ENCODE results near the gene VWC2L.

Gene VWC2L

DNA sequence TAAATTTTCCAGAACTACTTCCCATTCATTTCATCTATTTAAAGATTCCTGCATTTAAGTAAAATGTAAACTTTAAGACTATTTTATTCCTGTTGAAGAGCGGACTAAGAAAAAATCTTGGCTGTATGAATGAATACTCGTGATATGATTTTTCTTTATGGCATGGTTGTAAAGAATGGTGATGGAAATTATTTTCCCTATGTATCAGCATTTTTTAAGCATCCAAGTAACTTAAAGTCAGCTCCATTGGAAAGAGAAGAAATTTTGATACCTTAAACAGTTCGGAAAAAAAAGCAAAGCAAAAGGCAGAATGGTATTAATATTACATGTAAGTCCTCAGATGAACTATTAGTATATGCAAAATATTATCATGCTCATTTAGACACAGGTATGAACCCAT lies 58.9 kb downstream of the VWC2L start:
- no peak for DNase-seq (ENCODE audit: low read depth)

- DNase-seq (ENCODE audit: low read depth) = no peak
These were observed 60.5 kb downstream of the VWC2L start for GRCh38 chr2:214471382-214471781.

DNA sequence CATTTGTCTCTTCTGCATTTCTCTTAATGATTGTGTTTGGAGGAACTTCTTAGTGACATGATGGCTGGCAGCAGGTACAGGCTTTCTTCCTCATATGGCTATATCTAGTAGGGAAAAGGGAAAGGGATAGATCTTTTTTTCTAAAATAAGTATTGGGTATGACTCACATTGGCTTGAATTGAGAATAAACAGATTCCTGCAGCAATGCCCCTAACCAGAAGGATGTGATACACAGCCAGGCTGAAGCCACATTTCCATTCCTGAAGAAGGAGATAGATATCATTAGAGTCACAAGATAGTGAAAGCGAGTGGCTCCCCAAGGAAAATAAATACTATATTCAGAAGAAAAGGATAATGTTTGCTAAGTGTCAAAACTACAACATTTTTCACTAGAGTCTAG lies 61.1 kb downstream of the VWC2L start:
- no peak for DNase-seq (ENCODE audit: low read depth)

GRCh38 chr2:214477305-214477704 lies 66.5 kb downstream of the VWC2L start:
- no peak for DNase-seq (ENCODE audit: low read depth)

DNA sequence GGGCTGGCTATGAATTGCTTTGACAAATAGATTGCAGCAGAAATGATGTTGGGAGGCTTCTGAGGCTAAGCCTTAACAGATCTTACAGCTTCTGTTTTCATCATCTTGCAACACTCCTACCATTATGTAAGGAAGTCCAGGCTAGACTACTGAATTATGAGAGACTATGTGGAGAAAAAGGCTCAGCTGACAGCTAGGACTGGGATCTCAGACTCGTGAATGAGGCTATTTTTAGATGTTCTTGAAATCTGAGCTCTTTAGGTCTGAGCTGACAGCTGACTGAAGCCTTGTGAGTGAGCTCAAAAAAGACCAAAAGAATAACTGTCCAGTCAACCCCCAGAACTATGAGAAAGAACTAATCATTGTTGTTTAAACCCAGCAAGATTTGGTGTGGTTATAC lies 70.3 kb downstream of the VWC2L start:
- no peak for DNase-seq (ENCODE audit: low read depth)

DNA sequence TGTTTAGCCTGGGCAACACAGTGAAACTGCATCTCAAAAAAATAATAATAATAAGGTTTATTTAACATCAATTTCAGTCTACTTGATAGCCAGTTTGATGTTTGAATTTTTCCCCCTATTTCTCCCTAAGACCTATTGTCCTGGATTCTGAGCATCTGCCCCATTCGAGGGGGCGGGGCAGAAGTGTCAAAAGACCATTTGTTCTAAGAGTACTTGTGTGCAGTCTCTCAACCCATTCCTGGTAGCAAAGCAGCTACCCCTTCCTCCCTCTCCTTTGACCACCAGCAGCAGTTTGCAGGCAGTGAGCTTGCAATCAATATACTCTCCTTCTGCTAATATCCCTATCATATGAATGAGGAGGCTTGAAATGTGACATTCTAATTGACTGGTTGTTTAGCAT lies 71.9 kb downstream of the VWC2L start:
- DNase-seq (ENCODE audit: low read depth) = no peak

GRCh38 chr2:214484239-214484638 lies 73.4 kb downstream of the VWC2L start:
- DNase-seq (ENCODE audit: low read depth) = no peak

GRCh38 chr2:214484701-214485100 lies 73.8 kb downstream of the VWC2L start:
- no peak for DNase-seq (ENCODE audit: low read depth)

- no peak for DNase-seq (ENCODE audit: low read depth)
These were observed 78.3 kb downstream of the VWC2L start for GRCh38 chr2:214489181-214489580.

- DNase-seq (ENCODE audit: low read depth) = no peak
These were observed 78.8 kb downstream of the VWC2L start for GRCh38 chr2:214489702-214490101.

DNA sequence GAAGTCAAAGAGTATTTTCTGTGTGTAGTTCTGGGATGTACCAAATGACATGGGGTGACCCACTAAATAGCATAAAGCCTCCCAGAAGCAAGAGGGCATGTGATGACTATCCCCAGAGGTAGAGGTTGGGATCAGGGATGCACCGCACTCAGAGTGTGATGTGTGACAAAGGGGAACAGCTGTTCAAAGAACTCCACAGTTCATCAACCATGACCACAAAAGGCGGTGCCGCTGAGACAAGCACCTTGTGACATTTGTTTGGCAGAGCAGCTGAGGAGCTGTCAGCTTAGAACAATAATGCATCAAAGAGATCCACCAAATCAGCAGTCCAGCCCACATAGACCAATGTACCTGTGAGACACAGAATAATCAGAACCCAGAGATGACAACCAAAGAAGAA lies 81.3 kb downstream of the VWC2L start:
- DNase-seq (ENCODE audit: low read depth) = no peak

- DNase-seq (ENCODE audit: low read depth) = no peak
These were observed 81.8 kb downstream of the VWC2L start for GRCh38 chr2:214492608-214493007.

- no peak for DNase-seq (ENCODE audit: low read depth)
These were observed 86.6 kb downstream of the VWC2L start for GRCh38 chr2:214497489-214497888.

DNA sequence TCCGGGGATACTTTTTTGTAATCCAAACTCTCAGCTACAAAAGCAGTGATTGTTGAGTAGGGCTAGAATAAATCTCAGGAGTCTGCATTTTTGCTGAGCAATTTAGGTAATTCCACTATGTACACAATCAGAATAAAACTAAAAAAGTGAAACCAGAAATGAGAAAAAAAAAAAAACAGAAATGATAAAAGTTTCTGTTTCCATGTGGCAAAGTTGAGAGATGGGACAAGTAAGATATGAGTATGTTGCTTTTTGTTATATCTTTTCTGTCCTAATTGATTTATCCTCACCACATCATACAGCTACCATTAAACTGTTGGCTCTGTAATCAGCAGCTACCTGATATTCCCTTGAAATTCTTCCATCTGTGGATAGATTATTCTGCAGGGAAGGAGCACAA lies 92.7 kb downstream of the VWC2L start:
- DNase-seq (ENCODE audit: low read depth) = no peak

DNA sequence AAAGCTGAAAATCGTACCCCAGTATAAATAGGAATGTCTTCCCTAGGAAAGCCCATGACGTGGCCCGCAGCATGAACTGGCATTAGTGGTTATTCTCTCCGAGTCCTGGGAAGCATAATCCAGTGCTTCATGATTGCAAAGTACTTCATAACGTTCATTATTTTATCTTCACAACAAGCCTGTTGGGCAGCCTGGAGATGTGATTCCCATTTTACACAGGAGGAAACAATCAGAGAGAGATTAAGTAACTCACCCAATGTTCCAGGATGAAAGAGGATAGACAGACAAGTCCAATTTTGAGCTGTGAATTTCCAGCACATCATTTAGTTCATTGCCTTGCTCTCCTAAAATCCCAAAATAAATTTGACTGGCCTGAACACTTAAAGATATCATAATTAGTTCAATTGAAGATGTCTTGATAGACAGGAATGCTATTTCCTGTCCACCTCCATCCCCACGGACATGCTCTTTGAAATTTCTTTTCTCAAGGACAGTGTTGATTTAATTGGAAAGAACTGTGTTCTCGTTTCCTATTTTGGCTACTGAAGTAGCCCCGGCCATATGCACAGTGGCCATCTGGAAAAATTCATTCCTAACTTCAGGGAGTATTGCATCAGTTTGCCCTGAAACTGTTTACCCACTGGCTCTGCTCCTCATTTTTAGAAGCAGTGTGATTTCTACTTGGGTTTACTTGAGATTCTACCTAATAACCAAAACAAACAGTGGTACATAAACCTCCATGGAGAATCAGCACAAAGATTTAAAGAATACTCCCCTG lies 93.9 kb downstream of the VWC2L start:
- no peak for DNase-seq (ENCODE audit: low read depth)

GRCh38 chr2:214507032-214507431 lies 96.2 kb downstream of the VWC2L start:
- DNase-seq (ENCODE audit: low read depth) = no peak

GRCh38 chr2:214514704-214515103 lies 103.8 kb downstream of the VWC2L start:
- DNase-seq (ENCODE audit: low read depth) = no peak

GRCh38 chr2:214515111-214515510 lies 104.3 kb downstream of the VWC2L start:
- no peak for DNase-seq (ENCODE audit: low read depth)

DNA sequence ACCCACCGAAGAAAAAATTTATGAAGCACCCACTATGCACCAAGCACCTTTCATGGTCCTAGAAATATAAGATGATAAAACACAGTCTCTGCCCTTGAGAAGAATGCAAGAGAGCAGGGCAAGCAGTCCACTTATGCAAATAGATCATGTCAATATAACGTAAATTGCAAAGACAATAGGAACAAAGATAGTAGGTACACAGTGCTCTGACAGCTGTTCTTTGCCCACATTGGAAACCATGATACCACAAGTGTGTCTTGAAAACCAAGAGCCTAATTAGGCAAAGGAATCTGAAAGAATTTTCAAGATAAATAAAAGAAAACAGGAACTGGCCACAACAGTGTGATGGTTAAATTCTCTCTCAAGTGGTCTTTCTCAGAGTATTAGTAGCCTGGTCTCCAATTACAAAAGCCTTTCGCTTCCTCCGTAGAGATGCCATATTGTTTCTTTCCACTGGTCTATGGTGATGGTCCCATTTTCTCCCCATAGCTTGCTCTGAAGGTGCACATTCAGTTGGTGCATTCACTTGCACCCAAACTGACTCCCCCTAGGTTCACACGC lies 108.5 kb downstream of the VWC2L start:
- DNase-seq (ENCODE audit: low read depth) = no peak

DNA sequence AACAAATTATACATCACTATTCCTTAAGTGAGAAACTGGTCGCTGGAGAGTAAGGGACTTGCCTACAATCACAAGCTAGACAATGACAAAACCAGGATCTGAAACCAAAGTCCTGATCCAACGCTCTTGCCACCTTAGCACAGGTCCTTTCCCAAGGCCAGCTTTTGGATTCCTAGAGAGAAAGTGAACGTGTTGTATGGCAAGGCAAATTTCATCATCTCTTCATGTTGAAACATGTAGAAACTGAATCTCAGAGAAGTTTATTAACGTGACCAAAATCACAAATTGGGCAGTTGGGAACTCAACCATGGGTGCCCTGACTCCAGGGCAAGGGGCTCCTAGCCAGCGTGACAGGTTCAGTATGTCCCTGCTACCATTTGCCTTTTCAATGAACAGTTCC lies 118.2 kb downstream of the VWC2L start:
- DNase-seq (ENCODE audit: low read depth) = no peak

- DNase-seq (ENCODE audit: low read depth) = no peak
These were observed 118.7 kb downstream of the VWC2L start for GRCh38 chr2:214529514-214529913.

DNA sequence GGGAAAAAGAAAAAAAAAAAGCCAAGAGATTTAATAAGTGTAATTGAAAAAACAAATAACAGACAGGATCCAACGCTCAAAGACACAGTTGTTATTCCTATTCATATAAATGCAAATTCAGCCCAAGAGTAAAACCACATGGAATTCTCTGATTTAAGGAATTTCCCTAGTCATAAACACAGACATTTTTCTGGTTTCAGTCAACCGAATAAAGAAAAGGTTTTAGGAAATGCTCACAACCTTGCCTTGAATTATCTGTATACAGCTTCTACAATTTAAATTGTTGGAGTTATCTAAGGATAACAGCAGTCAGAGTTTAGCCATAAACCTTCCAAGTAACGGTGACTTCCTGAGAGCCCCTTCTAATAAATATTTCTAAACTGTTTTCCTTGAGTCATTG lies 122.7 kb downstream of the VWC2L start:
- no peak for DNase-seq (ENCODE audit: low read depth)

GRCh38 chr2:214536625-214537024 lies 125.8 kb downstream of the VWC2L start:
- DNase-seq (ENCODE audit: low read depth) = no peak

- DNase-seq (ENCODE audit: low read depth) = no peak
These were observed 127.1 kb downstream of the VWC2L start for GRCh38 chr2:214537929-214538328.
